LNCaP clone FGC (cell line): Measurements from ENCODE around the gene COMP.
A peak's percentile ranks its signal among the peaks of the same experiment; 100 is the strongest.

Experiments
- DNase-seq: peaks from one replicate; pipeline ENCODE4 v3.0.0-alpha.2; 2011; ENCODE audit warnings: low read depth
- H3K4me3 ChIP-seq: 2 replicates; pipeline ENCODE4 v1.5.1; 2011; ENCODE audit warnings: mild to moderate bottlenecking, low read depth, low read length, control low read depth
- CTCF ChIP-seq: IDR thresholded peaks from 2 replicates; pipeline ENCODE4 v1.5.1; 2012; ENCODE audit warnings: mild to moderate bottlenecking; ENCODE audit not compliant: control insufficient read depth, insufficient read depth; ENCODE audit errors: extremely low read depth

Gene COMP

DNA sequence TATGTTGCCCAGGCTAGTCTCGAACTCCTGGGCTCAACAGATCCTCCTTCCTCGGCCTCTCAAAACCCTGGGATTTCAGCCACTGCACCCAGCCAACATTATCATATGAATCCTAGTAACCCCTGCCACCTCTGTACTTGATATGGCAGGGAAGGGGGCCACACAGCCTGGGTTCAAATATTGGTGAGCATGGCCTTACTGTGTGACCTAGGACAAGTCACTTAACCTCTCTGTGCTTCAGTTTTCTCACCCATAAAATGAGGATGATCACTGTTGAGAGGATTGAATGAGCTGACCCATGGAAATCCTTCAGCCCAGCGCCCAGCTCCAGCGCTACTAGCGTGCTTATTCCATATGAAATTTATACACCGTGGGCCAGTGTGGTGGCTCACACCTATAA, 3.6 kb upstream of the COMP start:
- no peak for DNase-seq
- no peak overlapping the region for H3K4me3 ChIP-seq
- no peak for TF ChIP-seq CTCF

GRCh38 chr19:18794029-18794313, 2.9 kb upstream of the COMP start:
- no peak overlapping the region for H3K4me3 ChIP-seq
- no peak for TF ChIP-seq CTCF
- no peak for DNase-seq

GRCh38 chr19:18793144-18794028, 2.3 kb upstream of the COMP start:
- no peak overlapping the region for H3K4me3 ChIP-seq
- TF ChIP-seq CTCF, result no peak
- DNase-seq, result no peak

DNA sequence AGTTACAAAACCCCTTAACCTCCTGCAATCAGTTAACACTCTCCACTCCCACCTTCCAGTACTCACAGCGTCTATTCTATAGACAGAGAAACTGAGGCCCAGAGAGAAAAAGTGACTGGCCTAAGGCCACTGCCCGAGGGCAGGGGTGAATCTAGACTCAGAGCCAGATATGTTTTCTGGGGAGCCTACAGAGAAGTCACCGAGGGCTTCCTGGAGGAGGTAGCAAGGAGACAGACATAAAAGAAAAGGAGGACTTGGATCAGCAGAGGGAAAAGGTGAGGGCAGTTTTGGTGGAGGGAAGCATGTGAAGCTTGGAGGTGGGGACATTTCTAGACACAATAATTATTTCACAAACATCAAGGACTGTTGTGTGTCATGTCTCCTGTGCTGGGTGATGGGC, 1.6 kb upstream of the COMP start:
- no peak for TF ChIP-seq CTCF
- no peak overlapping the region for H3K4me3 ChIP-seq
- no peak for DNase-seq

- TF ChIP-seq CTCF, result no peak
- DNase-seq, result no peak
Measured at GRCh38 chr19:18791315-18791678, 192 bp upstream of the COMP start.

DNA sequence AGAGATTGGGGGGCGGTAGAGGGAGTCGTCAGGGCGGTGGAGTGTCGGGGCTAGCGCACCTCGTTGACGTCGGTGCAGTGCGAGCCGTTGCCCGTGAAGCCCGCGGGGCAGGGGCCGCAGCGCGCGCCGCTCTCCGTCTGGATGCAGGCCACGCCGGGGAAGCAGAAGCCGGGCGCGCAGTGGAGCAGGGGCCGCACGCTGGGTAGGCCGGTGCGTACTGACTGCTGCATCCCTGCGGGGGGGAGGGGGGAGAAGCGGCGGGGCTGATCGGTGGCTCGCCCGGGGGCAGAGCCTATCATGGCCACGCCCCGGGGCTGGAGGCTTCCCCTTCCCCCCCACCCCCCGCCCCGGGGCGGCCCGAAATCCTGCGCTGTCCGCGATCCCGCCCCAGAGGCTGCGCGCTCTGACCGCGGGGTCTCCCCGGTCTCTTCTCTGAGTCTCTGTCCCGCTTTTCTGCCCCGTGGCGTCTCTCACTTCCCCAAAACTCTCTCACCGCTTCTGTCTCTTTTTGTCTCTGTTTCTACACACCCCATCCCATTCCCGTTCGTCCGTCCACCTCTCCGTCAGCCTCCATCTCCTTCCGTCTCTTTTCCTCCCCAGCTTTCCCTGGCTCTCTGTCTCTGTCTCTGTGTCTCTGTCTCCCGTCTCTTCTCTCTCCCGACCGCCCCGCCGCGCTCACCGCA, 1.1 kb downstream of the COMP start:
- TF ChIP-seq CTCF, result no peak
- peak overlapping the region; percentile 18; the same call in 1 of the 2 replicates for H3K4me3 ChIP-seq
- no peak for DNase-seq

More at GRCh38 chr19:18791315-18791678, 192 bp upstream of the COMP start:
- no peak overlapping the region for H3K4me3 ChIP-seq

- no peak for DNase-seq
- TF ChIP-seq CTCF, result no peak
- no peak overlapping the region for H3K4me3 ChIP-seq
Measured at GRCh38 chr19:18789422-18789869, 1.7 kb downstream of the COMP start.
